ENCODE results near the gene SLC16A10.

SLC16A10 gene

DNA sequence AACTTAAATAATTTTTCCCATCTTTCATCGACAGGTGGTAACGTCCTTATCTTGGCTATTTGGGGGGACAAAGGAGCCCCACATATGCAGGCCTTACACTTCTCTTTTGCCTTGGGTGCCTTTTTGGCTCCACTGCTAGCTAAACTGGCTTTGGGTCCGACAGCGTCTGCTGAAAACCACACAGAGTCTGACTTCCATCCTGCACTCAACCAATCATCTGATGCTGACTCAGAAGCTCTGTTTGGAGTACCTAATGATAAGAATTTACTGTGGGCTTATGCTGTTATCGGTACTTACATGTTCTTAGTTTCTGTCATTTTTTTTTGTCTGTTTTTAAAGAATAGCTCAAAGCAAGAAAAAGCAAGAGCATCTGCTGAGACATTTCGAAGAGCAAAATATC is 178.5 kb downstream of the SLC16A10 start:
- DNase-seq: no peak

DNA sequence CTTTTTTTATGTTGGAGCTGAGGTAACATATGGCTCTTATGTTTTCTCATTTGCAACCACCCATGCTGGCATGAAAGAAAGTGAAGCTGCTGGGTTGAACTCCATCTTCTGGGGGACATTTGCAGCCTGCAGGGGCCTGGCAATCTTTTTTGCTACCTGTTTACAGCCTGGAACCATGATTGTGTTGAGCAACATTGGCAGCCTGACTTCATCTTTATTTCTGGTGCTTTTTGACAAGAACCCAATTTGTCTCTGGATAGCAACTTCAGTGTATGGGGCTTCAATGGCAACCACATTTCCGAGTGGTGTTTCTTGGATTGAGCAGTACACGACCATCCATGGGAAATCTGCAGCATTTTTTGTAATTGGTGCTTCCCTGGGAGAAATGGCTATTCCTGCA is 179.0 kb downstream of the SLC16A10 start:
- no peak for DNase-seq

DNA sequence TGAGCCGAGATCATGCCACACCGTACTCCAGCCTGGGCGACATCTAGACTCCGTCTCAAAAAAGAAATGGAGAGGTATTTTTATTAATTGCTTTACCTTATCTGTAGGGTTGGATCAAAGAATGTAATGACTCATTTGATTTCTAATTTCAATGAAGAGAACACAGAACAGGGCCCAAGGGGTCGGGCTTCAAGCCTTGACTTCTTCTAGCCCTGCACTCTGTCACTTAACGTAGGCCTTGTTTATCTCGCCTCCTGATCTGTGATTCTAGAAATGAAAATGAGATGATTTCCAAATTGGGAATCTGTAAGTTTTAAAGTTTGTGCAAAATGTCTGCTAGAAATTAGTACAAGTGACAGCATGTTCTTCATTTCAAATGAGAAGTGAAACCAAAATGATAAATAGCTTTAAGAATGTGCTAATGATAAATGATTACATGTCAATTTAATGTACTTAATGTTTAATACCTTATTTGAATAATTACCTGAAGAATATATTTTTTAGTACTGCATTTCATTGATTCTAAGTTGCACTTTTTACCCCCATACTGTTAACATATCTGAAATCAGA is 180.5 kb downstream of the SLC16A10 start:
- no peak for DNase-seq

GRCh38 chr6:111269401-111269970 is 182.2 kb downstream of the SLC16A10 start:
- DNase-seq: no peak

DNA sequence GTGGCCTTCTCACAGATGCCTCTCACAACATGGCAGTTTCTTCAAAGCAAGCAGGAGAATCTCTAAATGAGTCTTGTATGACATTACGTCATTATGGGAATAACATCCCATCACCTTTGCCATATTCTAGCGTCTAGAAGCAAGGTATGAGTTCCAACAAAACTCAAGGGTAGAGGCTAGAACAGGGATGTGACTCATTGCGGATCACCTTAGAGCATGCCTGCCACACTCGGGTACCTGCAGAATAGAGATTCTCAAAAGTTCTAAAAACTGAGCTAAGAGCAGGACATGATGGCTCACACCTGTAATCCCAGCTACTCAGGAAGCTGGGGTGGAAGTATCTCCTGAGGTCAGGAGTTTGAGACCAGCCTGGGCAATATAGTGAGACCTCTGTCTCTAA is 182.8 kb downstream of the SLC16A10 start:
- DNase-seq: no peak

- no peak for DNase-seq
Measured at GRCh38 chr6:111274593-111275217, 187.4 kb downstream of the SLC16A10 start.

DNA sequence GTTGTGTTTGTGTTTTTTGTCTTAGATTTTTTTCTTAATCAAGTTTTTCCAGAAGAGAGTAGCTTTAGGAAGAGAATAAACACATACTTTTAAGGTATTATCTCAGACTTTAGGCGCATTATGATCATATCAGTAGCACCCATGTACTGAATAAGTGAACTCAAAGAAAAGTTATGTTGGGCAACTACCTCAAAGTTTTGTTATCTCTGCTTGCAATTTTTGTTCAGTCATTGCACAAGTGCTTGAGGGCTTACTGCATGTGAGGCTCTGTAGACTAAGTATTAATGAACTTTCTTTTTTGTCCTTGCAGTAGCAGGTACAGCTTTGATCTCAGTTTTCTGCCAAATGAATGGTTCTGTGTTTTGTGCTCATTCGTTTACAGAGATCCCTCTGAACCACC is 189.0 kb downstream of the SLC16A10 start:
- no peak for DNase-seq

- no peak for DNase-seq
Measured at GRCh38 chr6:111276736-111277135, 189.4 kb downstream of the SLC16A10 start.

- no peak for DNase-seq
Measured at GRCh38 chr6:111277819-111278218, 190.5 kb downstream of the SLC16A10 start.

GRCh38 chr6:111278731-111279130 is 191.4 kb downstream of the SLC16A10 start:
- DNase-seq: no peak

- DNase-seq: no peak
Measured at GRCh38 chr6:111280445-111280955, 193.2 kb downstream of the SLC16A10 start.
